Measurements from ENCODE around the gene TES.

The TES gene

GRCh38 chr7:116213361-116214130 lies 3.2 kb downstream of the TES start:
- Histone ChIP-seq H3K4me1 (ENCODE audit: control insufficient read depth, low read depth, low read length) (peaks cover 8% of the 10 kb centered on the region), H3K9me3 (ENCODE audit: control insufficient read depth, low read depth, low read length) (no peaks in the 10 kb centered on the region), H3K27me3 (ENCODE audit: control insufficient read depth, insufficient read depth, low read length) (peaks cover 18% of the 10 kb centered on the region), H3K36me3 (ENCODE audit: control insufficient read depth, low read depth, low read length) (no peaks in the 10 kb centered on the region), H3K4me3 (ENCODE audit: low read length) (no peak overlapping the region), H3K27ac (ENCODE audit: low read length) (no peak overlapping the region), H3K9ac (ENCODE audit: low read length) (no peak overlapping the region)

GRCh38 chr7:116214921-116215320 lies 4.6 kb downstream of the TES start:
- Histone ChIP-seq H3K9ac (ENCODE audit: low read length) (no peak overlapping the region), H3K36me3 (ENCODE audit: control insufficient read depth, low read depth, low read length) (no peaks in the 10 kb centered on the region), H3K9me3 (ENCODE audit: control insufficient read depth, low read depth, low read length) (no peaks in the 10 kb centered on the region), H3K27me3 (ENCODE audit: control insufficient read depth, insufficient read depth, low read length) (peaks cover 12% of the 10 kb centered on the region), H3K27ac (ENCODE audit: low read length) (no peak overlapping the region), H3K4me1 (ENCODE audit: control insufficient read depth, low read depth, low read length) (peaks cover 8% of the 10 kb centered on the region), H3K4me3 (ENCODE audit: low read length) (no peak overlapping the region)

- Histone ChIP-seq H3K4me1 (ENCODE audit: control insufficient read depth, low read depth, low read length) (peaks cover 8% of the 10 kb centered on the region), H3K27ac (ENCODE audit: low read length) (no peak overlapping the region), H3K36me3 (ENCODE audit: control insufficient read depth, low read depth, low read length) (no peaks in the 10 kb centered on the region), H3K9me3 (ENCODE audit: control insufficient read depth, low read depth, low read length) (no peaks in the 10 kb centered on the region), H3K4me3 (ENCODE audit: low read length) (no peak overlapping the region), H3K27me3 (ENCODE audit: control insufficient read depth, insufficient read depth, low read length) (peaks cover 11% of the 10 kb centered on the region), H3K9ac (ENCODE audit: low read length) (no peak overlapping the region)
Measured at GRCh38 chr7:116215551-116215950, 5.2 kb downstream of the TES start.

GRCh38 chr7:116216956-116217571 lies 6.7 kb downstream of the TES start:
- no peak overlapping the region for H3K4me3 ChIP-seq (ENCODE audit: low read length)
- H3K4me1 ChIP-seq (ENCODE audit: control insufficient read depth, low read depth, low read length), result peaks cover 4% of the 10 kb centered on the region
- no peak overlapping the region for H3K9ac ChIP-seq (ENCODE audit: low read length)
- H3K27ac ChIP-seq (ENCODE audit: low read length), result no peak overlapping the region
- no peaks in the 10 kb centered on the region for H3K9me3 ChIP-seq (ENCODE audit: control insufficient read depth, low read depth, low read length)
- no peaks in the 10 kb centered on the region for H3K36me3 ChIP-seq (ENCODE audit: control insufficient read depth, low read depth, low read length)
- H3K27me3 ChIP-seq (ENCODE audit: control insufficient read depth, insufficient read depth, low read length), result peaks cover 4% of the 10 kb centered on the region

GRCh38 chr7:116218051-116218645 lies 7.8 kb downstream of the TES start:
- Histone ChIP-seq H3K36me3 (ENCODE audit: control insufficient read depth, low read depth, low read length) (no peaks in the 10 kb centered on the region), H3K27me3 (ENCODE audit: control insufficient read depth, insufficient read depth, low read length) (no peaks in the 10 kb centered on the region), H3K27ac (ENCODE audit: low read length) (no peak overlapping the region), H3K4me1 (ENCODE audit: control insufficient read depth, low read depth, low read length) (peaks cover 4% of the 10 kb centered on the region), H3K4me3 (ENCODE audit: low read length) (no peak overlapping the region), H3K9me3 (ENCODE audit: control insufficient read depth, low read depth, low read length) (no peaks in the 10 kb centered on the region), H3K9ac (ENCODE audit: low read length) (no peak overlapping the region)

GRCh38 chr7:116218747-116219146 lies 8.4 kb downstream of the TES start:
- H3K9ac ChIP-seq (ENCODE audit: low read length), result no peak overlapping the region
- H3K4me1 ChIP-seq (ENCODE audit: control insufficient read depth, low read depth, low read length), result peaks cover 4% of the 10 kb centered on the region
- no peaks in the 10 kb centered on the region for H3K9me3 ChIP-seq (ENCODE audit: control insufficient read depth, low read depth, low read length)
- no peaks in the 10 kb centered on the region for H3K36me3 ChIP-seq (ENCODE audit: control insufficient read depth, low read depth, low read length)
- H3K4me3 ChIP-seq (ENCODE audit: low read length), result no peak overlapping the region
- no peak overlapping the region for H3K27ac ChIP-seq (ENCODE audit: low read length)
- H3K27me3 ChIP-seq (ENCODE audit: control insufficient read depth, insufficient read depth, low read length), result no peaks in the 10 kb centered on the region

GRCh38 chr7:116219288-116219687 lies 8.9 kb downstream of the TES start:
- no peaks in the 10 kb centered on the region for H3K9me3 ChIP-seq (ENCODE audit: control insufficient read depth, low read depth, low read length)
- H3K36me3 ChIP-seq (ENCODE audit: control insufficient read depth, low read depth, low read length), result no peaks in the 10 kb centered on the region
- H3K9ac ChIP-seq (ENCODE audit: low read length), result no peak overlapping the region
- H3K4me1 ChIP-seq (ENCODE audit: control insufficient read depth, low read depth, low read length), result peaks cover 4% of the 10 kb centered on the region
- H3K27me3 ChIP-seq (ENCODE audit: control insufficient read depth, insufficient read depth, low read length), result no peaks in the 10 kb centered on the region
- no peak overlapping the region for H3K27ac ChIP-seq (ENCODE audit: low read length)
- H3K4me3 ChIP-seq (ENCODE audit: low read length), result no peak overlapping the region

GRCh38 chr7:116219834-116220233 lies 9.5 kb downstream of the TES start:
- H3K4me3 ChIP-seq (ENCODE audit: low read length), result no peak overlapping the region
- H3K9ac ChIP-seq (ENCODE audit: low read length), result no peak overlapping the region
- H3K27me3 ChIP-seq (ENCODE audit: control insufficient read depth, insufficient read depth, low read length), result no peaks in the 10 kb centered on the region
- no peaks in the 10 kb centered on the region for H3K36me3 ChIP-seq (ENCODE audit: control insufficient read depth, low read depth, low read length)
- H3K27ac ChIP-seq (ENCODE audit: low read length), result no peak overlapping the region
- H3K4me1 ChIP-seq (ENCODE audit: control insufficient read depth, low read depth, low read length), result peaks cover 4% of the 10 kb centered on the region
- no peaks in the 10 kb centered on the region for H3K9me3 ChIP-seq (ENCODE audit: control insufficient read depth, low read depth, low read length)

- no peaks in the 10 kb centered on the region for H3K36me3 ChIP-seq (ENCODE audit: control insufficient read depth, low read depth, low read length)
- no peaks in the 10 kb centered on the region for H3K27me3 ChIP-seq (ENCODE audit: control insufficient read depth, insufficient read depth, low read length)
- no peaks in the 10 kb centered on the region for H3K4me1 ChIP-seq (ENCODE audit: control insufficient read depth, low read depth, low read length)
- H3K4me3 ChIP-seq (ENCODE audit: low read length), result no peak overlapping the region
- H3K27ac ChIP-seq (ENCODE audit: low read length), result no peak overlapping the region
- H3K9me3 ChIP-seq (ENCODE audit: control insufficient read depth, low read depth, low read length), result no peaks in the 10 kb centered on the region
- H3K9ac ChIP-seq (ENCODE audit: low read length), result no peak overlapping the region
Measured at GRCh38 chr7:116222501-116222900, 12.2 kb downstream of the TES start.

GRCh38 chr7:116223588-116223987 lies 13.2 kb downstream of the TES start:
- no peak overlapping the region for H3K4me3 ChIP-seq (ENCODE audit: low read length)
- no peaks in the 10 kb centered on the region for H3K4me1 ChIP-seq (ENCODE audit: control insufficient read depth, low read depth, low read length)
- H3K9ac ChIP-seq (ENCODE audit: low read length), result no peak overlapping the region
- no peaks in the 10 kb centered on the region for H3K27me3 ChIP-seq (ENCODE audit: control insufficient read depth, insufficient read depth, low read length)
- H3K36me3 ChIP-seq (ENCODE audit: control insufficient read depth, low read depth, low read length), result no peaks in the 10 kb centered on the region
- no peak overlapping the region for H3K27ac ChIP-seq (ENCODE audit: low read length)
- H3K9me3 ChIP-seq (ENCODE audit: control insufficient read depth, low read depth, low read length), result no peaks in the 10 kb centered on the region

GRCh38 chr7:116224492-116225098 lies 14.3 kb downstream of the TES start:
- no peak overlapping the region for H3K9ac ChIP-seq (ENCODE audit: low read length)
- no peak overlapping the region for H3K27ac ChIP-seq (ENCODE audit: low read length)
- H3K9me3 ChIP-seq (ENCODE audit: control insufficient read depth, low read depth, low read length), result no peaks in the 10 kb centered on the region
- H3K4me1 ChIP-seq (ENCODE audit: control insufficient read depth, low read depth, low read length), result no peaks in the 10 kb centered on the region
- H3K36me3 ChIP-seq (ENCODE audit: control insufficient read depth, low read depth, low read length), result no peaks in the 10 kb centered on the region
- no peaks in the 10 kb centered on the region for H3K27me3 ChIP-seq (ENCODE audit: control insufficient read depth, insufficient read depth, low read length)
- H3K4me3 ChIP-seq (ENCODE audit: low read length), result no peak overlapping the region

Measured in iPS-18a (cell line).